ENCODE measurements around the gene ZNF761.
"Not testable (repeated sequence)": the region's sequence is repeated elsewhere in the genome, so short reads cannot be mapped to it uniquely, and the experiment has no call there.

Gene ZNF761

GRCh38 chr19:53460131-53460721 is 28.4 kb downstream of the ZNF761 start:
- not testable (repeated sequence) for DNase-seq (ENCODE audit: low spot score)

- DNase-seq (ENCODE audit: low spot score), result no peak
Measured at GRCh38 chr19:53461866-53462265, 30.1 kb downstream of the ZNF761 start.

- DNase-seq (ENCODE audit: low spot score), result no peak
Measured at GRCh38 chr19:53462861-53463260, 31.1 kb downstream of the ZNF761 start.

GRCh38 chr19:53463263-53463662 is 31.5 kb downstream of the ZNF761 start:
- DNase-seq (ENCODE audit: low spot score), result peak; percentile 27

- DNase-seq (ENCODE audit: low spot score), result peak; percentile 23
Measured at GRCh38 chr19:53466726-53467484, 35.1 kb downstream of the ZNF761 start.

- peak; percentile 97 for DNase-seq (ENCODE audit: low spot score)
Measured at GRCh38 chr19:53467485-53468262, 35.9 kb downstream of the ZNF761 start, which contains the start of gene ZNF813. Gene ZNF813, plus strand, starts transcription at chr19:53467733. Its CDS starts 16,090 bp downstream, at chr19:53483823.

- not testable (repeated sequence) for DNase-seq (ENCODE audit: low spot score)
Measured at GRCh38 chr19:53468628-53469027, 36.8 kb downstream of the ZNF761 start.

- no peak for DNase-seq (ENCODE audit: low spot score)
Measured at GRCh38 chr19:53471916-53472315, 40.1 kb downstream of the ZNF761 start.

GRCh38 chr19:53474832-53475231 is 43.0 kb downstream of the ZNF761 start:
- not testable (repeated sequence) for DNase-seq (ENCODE audit: low spot score)

GRCh38 chr19:53475470-53475869 is 43.7 kb downstream of the ZNF761 start:
- DNase-seq (ENCODE audit: low spot score), result not testable (repeated sequence)

- DNase-seq (ENCODE audit: low spot score), result not testable (repeated sequence)
Measured at GRCh38 chr19:53483751-53484150, 52.0 kb downstream of the ZNF761 start.

- no peak for DNase-seq (ENCODE audit: low spot score)
Measured at GRCh38 chr19:53485046-53486004, 53.5 kb downstream of the ZNF761 start.

GRCh38 chr19:53492153-53492552 is 60.4 kb downstream of the ZNF761 start:
- DNase-seq (ENCODE audit: low spot score), result no peak

GRCh38 chr19:53497311-53498023 is 65.7 kb downstream of the ZNF761 start:
- peak; percentile 13 for DNase-seq (ENCODE audit: low spot score)

GRCh38 chr19:53498024-53498395 is 66.2 kb downstream of the ZNF761 start:
- not testable (repeated sequence) for DNase-seq (ENCODE audit: low spot score)

- not testable (repeated sequence) for DNase-seq (ENCODE audit: low spot score)
Measured at GRCh38 chr19:53503151-53503550, 71.4 kb downstream of the ZNF761 start.

- not testable (repeated sequence) for DNase-seq (ENCODE audit: low spot score)
Measured at GRCh38 chr19:53503671-53504364, 72.0 kb downstream of the ZNF761 start.

- peak; percentile 33 for DNase-seq (ENCODE audit: low spot score)
Measured at GRCh38 chr19:53504365-53504703, 72.5 kb downstream of the ZNF761 start.

GRCh38 chr19:53504885-53505284 is 73.1 kb downstream of the ZNF761 start:
- DNase-seq (ENCODE audit: low spot score), result no peak

GRCh38 chr19:53506728-53507127 is 74.9 kb downstream of the ZNF761 start:
- no peak for DNase-seq (ENCODE audit: low spot score)
